GDM1 (cell line): ENCODE data around the gene CHCHD5.
A peak's percentile ranks its signal among the peaks of the same experiment; 100 is the strongest.

Source experiments
- DNase-seq: peaks from one replicate; lab custom pipeline; 2025; lab: John Stamatoyannopoulos, UW

The CHCHD5 gene

DNA sequence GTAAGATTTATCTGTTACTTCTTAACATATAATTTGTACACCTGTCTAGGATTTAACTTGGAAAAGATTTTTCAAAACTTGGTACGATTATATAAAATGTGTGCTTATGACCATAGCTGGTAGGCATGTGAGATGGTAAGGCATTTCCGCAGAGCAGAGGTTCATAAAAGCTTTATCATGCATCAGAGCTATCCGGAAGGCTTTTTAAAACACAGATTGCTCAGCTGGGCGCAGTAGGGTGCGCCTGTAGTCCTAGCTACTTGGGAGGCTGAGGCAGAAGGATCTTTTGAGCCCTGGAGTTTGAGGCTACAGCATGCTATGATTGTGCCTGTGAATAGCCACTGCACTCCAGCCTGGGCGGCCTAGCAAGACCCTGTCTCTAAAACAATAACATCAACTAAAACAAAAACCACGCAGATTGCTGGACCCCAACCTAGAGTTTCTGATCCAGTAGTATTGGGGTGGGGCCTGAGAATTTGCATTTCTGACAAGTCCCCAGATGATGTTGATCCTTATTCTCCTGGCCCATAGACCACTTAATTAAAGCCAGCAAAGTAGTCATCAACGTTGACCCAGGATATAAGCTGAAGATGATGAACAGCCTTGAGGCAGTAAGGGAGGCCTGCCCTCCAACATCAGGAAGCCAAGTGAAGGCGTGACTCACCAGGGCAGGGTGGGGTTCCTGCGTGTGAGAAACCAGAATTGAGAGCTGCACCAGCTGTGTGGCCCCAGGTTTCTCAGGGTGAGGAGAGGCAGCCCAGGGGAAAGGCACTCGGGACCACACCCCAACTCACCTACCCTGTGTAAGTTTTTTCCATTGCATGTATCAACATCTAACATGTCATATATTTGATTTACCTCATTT lies 39.7 kb downstream of the CHCHD5 start:
- peak; percentile 51 for DNase-seq

- DNase-seq, result no peak
Measured at GRCh38 chr2:112625474-112626114, 41.2 kb downstream of the CHCHD5 start.

DNA sequence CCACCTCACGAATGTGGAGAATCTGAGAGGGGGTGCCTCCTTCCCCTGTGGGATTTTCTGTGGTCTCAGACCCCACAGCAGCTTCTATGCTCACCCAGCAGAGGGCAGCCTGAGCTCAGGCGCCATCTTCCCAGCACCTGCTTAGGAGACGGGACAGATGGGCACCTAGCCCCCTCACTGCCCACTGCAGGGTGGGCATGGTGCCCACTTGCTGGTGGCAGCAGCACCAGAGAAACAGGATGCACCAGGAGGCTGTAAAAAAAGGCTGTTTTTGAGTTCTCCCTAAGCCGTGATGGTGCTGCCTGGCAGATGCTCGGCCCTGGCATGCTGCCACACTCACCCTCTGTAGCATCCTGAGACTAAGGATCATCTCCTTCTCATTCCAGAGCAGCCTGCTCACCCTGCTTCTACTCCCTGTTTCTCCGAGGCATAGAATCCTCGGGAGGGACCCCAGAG lies 42.2 kb downstream of the CHCHD5 start:
- peak; percentile 72 for DNase-seq

GRCh38 chr2:112627060-112628040 lies 42.9 kb downstream of the CHCHD5 start:
- peak; percentile 74 for DNase-seq

GRCh38 chr2:112629224-112629623 lies 44.8 kb downstream of the CHCHD5 start:
- DNase-seq, result no peak

- no peak for DNase-seq
Measured at GRCh38 chr2:112629823-112630222, 45.4 kb downstream of the CHCHD5 start.

DNA sequence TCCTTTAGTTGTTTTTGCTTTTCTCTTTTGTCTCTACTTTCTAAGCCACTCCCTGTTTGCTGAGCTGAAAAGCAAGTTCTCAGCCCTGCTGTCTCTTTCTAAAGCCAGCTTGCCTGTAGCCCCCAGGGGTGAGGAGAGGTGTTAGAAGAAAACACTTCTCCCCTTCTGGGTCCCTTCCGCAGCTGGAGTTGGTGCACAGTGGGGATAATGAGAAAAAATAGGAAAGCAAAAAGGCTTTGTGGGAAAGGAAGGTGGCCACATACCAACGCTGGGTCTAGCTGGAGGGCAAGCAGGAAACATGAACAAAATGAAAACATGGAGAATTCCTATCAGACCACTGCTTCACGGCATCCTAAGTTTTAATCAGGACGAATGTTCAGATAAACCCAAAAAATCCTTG lies 45.9 kb downstream of the CHCHD5 start:
- no peak for DNase-seq

DNA sequence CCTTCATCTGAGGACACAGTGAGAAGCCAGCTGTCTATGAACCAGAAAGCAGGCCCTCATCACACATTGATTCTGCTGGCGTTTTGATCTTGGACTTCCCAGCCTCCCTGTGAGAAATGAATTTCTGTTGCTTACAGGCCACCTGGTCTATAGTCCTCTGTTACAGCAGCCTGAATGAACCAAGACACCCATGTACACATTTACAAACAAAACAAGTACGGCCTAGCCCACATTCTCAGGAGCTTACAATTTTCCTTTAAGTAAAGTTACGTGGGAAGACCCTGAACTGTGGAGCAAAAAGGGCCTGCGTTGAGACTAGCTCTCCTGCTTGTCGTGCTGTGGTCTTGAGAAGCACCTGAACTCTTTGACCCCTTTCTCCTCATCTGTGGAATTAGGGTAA lies 49.3 kb downstream of the CHCHD5 start:
- no peak for DNase-seq

GRCh38 chr2:112634153-112634873 lies 49.9 kb downstream of the CHCHD5 start:
- DNase-seq, result no peak

DNA sequence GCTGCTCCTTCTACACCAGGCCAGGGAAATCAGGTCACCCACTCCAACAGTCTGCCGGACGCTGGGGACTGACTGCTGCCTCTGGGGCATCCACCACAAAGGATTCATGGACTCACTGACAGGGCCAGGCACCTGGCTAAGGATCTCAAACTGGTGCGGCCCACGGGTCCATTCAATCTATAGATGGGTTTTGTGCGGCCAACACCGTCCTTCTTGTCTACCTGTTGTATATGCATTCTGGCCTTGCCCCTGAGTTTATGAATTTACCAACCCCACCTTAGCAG lies 50.4 kb downstream of the CHCHD5 start:
- no peak for DNase-seq

GRCh38 chr2:112636605-112637288 lies 52.3 kb downstream of the CHCHD5 start:
- no peak for DNase-seq

- no peak for DNase-seq
Measured at GRCh38 chr2:112637289-112637660, 52.9 kb downstream of the CHCHD5 start.
